ENCODE data around the gene CACHD1. TPM values are rescaled to one million over a fixed set of nuclear protein-coding genes. Genes with fewer than 3 reads are reported as not detected.

Gene CACHD1
- polyA plus RNA-seq, 1 donor: 13.0 TPM

DNA sequence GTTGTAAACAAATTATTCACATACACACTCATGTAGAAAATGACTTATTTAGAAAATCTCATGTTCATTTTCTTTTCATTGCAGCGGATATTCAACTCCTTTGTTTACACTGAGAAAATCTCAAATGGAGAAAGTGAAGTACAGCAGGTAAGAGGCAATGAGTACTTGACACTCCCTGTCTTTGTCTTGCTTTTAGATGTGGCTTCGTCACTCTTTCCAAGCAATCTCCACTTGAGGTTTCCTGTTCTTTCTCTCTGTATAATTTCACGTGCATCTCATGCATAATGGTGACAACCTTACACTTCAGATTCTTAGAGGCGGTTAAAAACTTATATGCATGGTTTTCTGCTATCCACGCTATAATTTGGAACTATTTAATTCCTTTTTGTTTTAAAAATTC, 80.6 kb downstream of the CACHD1 start:
- no peak for DNase-seq

DNA sequence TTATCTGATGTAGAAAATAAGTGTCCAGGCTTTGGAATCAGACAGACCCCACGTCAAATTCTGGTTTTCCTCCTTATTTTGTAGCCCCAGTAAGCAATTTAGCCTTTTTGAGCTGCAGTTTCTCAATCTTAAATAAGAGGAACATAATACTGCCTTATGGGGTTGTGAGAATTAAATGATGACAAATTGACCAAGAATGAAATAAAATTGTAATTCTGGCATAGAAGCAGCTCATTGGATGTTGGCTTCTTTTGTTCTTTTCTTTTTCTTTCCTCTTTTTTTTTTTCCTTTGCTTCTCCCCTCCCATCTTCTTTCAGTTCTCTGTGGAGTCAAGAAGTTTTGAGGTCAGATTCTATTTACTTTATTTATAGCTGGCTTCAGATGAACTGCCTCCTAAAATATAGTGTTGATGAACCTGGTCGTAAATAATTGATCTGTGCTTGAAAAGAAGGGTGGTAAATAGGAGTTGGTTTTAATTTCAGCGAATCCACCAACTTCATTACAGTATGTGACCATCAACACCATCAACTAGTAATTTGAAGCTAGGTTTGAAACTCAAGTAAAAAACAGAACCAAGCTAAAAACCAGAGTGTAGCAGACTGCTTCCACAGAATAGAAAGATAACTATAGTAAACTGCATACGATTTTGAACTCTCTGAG, 81.1 kb downstream of the CACHD1 start:
- DNase-seq: no peak

DNA sequence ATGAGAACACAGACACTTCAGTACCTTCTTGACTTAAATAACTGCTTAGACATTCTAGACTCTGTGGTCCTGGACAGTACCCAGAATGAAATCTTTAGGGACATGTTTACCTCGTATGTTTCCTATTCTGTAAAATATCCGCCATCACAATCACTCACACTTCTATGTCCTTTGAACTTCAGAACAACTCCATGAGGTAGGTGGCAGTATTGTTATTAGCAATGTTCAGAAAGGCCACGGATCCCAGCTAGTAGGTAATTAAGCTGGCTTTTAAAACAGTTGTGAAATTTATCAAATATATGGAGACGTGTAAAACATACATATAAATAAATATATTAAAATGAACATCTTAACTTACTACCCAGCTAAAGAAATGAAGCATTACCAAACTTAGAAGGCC, 83.4 kb downstream of the CACHD1 start:
- no peak for DNase-seq

DNA sequence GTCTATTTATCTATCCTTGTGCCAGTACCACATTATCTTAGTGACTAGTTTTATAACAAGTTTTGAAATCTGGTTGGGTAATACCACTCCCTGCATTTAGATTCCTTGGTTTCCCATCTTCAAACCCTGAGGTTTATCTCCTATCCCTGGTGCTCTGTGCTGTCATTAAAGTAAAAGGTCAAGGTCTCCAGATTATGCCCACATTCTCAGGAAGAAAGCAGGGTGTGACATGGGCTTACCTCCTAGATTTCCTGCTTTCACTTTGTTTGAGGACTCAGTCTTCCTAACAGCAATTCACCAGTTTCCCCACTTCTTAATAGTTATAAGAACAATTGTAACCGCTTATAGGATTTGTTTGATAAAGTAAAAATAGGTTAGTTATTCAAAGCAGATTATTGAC, 86.0 kb downstream of the CACHD1 start:
- DNase-seq: no peak

DNA sequence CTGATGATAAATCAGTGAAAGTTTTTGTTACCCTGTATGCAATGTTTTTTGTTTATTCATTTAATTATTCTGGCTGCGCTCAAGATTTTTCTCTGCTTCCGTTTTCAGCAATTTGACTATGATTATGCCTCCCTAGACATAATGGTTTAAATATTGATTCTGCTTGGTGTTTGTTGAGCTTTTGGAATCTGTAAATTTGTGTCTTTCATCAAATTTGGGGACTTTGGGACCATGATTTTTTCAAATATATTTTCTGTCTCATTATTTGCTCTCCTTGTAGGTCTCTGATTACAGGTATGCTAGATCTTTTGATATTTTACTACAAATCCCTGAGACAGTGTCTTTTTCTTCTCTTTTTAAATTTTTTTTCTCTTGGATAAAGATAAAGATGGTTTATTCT, 92.1 kb downstream of the CACHD1 start:
- DNase-seq: no peak

DNA sequence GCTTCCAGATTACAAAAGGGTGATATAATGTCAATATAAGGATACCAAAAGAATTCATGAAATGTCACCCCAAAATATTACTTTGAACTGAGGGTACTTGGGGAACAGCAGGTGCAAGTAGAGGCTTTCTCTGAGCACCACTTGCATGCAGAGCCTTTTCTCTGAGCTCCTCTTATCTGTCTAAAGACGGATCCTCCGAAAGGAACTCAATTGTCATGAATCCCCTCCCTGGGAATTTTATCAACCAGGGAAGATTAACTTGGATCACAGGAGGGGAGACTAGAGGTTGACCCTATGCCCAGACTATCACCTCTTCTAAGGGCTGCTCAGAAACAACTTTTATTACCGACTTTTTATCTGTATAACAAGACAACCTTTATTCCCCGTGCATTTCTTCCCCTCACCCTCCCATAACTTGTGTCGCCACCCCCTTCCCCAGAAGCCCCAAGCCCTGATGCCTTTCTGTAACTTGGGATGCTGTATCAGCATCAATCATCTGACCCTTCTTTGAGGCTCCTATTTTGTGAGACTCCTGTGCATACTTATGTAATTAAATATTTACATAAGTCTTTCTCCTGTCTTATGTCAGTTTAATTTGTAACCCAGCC, 94.1 kb downstream of the CACHD1 start:
- DNase-seq: no peak

DNA sequence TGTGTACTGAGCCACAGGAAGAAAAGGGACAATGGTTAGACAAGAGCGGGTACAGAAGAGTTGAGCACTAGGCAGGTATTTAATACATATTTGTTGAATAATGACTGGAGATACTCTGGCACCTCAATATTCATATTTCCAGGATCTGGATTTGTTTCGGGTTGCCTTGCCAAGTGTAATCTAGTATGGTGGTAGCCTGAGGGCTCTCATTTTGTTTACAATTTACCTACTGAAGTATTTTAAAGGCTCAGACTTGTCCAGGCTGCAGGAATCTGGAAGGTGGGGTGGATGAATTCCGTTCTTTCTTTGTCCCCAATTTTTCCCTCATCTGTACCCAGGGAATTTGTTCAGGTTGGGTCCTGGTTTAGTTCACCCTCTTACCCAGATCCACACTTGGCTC, 95.0 kb downstream of the CACHD1 start:
- no peak for DNase-seq

DNA sequence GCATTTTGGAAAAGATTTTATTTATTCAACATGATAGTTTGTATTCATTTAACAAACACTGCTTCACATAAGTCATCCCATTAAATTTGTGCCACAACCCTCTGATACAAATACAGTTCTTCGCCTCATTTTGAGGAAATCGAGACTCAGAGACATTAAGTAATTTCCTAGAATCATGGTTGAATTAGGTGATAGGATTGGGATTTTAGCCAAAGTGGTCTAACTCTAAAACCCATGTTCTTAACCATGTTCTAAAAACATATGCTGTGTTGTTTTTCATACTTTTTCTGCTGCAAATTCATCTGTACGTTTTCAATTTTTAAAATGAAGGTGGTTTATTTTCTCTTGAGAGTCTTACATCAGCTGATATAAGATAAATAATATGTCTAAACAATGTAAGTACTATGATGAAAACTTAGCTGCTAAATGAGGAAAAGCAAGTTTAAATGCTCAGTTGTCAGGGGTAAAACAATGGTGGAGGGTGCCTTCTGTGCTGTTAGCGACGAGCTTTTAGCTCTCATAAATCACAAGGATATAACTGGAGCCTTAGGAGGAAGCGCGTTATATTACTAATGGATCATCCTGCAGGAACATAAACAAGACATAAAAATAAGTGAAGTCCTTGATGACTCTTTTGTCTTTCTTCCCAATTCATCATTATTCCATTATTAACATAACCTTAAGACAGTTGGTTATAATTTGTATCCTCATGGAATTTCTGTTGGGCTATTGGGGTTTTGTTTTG, 97.7 kb downstream of the CACHD1 start:
- DNase-seq: no peak

DNA sequence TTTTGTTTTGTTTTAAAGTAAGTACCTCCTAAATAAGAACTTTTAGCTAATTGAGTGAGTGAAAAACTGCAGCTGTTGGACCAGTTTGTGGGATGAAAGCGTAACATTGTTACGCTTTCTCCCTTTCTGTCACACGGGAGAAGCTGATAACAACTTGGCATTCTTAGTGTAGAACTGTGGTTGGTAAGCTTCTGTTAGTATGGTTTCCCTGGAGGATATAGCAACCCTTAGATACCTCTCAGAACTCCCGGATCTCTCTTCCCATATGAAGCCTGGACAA, 98.2 kb downstream of the CACHD1 start:
- DNase-seq: no peak

DNA sequence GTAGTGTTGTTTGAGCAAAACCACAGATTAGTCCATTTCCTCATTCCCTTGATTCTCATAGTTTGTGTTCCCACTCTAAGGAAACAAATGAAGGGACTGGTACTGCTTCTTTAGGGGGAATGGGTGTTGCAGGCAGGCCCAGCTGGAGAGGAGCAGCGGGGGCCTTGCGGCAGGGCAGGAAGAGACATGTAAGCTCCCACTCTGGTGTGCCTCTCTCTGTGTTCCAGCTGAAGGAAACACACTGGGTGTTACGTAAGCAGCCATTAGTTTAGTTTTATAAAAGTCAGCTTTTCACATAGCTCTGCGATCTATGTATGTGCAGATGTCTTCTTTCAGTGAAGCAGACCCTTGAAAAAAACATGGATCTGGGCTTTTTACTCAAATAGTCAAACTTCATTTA, 99.5 kb downstream of the CACHD1 start:
- no peak for DNase-seq

DNA sequence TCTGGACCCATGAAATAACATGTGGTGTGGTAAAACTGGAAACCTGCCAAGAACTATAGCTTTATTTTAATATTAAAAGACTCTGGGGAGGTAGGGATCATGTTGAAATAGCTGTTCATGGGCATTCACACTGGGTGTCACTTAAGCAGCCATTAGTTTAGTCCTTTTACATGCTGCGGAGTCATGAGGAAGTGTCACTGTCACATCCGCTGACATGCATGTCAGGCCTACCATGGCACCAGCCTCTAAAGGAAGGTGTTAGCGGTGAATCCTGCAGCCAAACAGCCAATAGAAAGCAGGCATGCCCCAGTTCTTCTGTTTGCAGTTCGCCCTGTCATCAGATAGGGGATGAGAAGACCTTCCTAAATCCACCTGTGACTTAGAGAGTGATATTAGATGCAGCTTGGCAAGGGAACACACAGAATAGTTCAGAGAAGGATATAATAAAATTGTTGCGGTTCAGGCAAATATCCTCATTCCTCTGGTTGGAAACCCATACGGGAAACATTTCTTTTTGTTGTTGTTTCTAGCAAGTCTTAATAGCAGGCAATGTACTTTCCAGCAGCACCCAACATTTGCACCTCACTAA, 100.4 kb downstream of the CACHD1 start:
- no peak for DNase-seq

DNA sequence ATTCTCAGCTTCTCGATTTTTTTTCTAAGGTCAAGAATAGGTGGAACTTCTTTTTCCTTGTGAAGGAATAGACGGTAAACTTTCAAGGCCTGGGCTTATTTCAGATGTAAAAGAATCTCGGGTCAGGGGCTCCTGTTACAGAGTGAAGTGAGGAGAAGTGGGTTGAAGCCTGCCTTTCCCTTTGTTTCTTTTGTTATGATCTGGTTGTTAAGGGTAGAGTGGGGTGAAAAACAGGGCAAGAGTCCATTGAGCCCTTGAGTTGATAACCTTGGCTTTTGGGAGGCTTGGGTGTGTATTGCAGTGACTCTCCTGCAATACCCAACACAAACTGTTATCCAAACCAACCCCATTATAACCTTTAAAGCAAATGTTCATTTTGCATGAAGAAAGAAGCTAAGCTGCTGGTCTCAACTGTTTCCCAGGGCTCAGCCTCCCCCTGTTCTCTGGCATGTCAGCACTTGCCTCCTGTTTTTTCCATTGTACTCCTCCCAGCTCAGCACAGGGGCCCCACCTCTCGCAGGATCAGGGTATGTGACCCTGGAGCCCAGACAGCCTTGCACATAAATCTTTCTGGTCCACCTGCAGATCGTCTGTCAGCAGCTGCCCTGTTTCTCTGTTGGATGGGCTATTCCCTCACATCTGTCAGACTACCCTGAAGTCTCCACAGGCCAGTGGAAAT, 102.4 kb downstream of the CACHD1 start:
- DNase-seq: no peak

DNA sequence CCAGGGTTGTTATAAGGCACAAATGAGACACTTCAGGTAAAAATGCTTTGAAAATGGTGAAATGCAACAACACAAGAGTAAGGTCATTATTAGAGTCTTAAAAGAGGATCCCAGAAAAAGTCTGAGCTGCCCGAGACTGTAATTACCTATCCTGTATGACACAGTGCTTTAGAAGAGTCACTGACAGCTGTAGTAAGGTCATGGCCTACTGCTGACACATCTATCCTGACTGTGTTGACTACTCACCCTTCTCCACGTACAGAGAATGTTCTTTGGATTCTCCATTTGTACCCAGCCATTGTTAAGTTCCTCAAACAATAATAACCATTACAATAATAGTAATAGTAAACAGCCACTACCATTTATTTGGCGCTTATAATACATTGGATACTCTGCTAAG, 104.4 kb downstream of the CACHD1 start:
- no peak for DNase-seq

DNA sequence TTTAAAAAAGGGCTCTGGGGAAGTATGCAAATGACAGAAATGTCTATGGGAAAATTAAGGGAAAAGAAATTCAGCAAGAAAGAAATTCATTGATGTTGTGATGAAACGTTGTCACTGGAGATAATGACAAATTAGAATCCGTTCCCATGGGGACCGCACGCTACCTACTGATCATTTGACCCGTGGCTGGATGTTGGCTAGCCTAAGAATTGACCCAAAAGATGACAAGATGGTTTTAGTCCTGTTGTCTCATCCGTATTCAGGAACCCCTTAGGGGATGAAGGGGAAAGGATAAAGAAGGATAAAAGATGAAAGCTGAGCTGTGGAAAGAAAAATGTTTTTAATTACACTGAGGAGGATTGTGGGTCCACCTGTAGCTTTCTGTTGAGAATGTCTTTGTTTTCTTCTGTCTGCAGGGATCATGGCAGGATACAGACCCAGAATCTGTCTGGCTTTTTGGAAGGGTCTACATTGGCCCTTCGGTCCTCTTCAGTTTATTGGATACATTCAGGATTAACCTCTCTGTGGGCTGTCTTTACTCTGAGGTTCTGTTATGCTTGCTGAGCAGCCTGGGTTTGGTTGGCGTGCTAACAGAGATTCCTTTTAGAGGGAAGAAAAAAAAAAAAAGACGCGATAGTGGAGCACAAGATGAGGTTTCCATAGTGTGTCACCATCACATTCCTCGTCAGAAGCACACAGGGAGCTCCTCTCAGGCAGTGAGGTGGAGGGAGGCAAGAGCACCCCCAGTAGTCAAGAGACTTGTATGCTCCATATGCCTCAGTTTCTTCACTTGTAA, 106.2 kb downstream of the CACHD1 start:
- DNase-seq: no peak

DNA sequence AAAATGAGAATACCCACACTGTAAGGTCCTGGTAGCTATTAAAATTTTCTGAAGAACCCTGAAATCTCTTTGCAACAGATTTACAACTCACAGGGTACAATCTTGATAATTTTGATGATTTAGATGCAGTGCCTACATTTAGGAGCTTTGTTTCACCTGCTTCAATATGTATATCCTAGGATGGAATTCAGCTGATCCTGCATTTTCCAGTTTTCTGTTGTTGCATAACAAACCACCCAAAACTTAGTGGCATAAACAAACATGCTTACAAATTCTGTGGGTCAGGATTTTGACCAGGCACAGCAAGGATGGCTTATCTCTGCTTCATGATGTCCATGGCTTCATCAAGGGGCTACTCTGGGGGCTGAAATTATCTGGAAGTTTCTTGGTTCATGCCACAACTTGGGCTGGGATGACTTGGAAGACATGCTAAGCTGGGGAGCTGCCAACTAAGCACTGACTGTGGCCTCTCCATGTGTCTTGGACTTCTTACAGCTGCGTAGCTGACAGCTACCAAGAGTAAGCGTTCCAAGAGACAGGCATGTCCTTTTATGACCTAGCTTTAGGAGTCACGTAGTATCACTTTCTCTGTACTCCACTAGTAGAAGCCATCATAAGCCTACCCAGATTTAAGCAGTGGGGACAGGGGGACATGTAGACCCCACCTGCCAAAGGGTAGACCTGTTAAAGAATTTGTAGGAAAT, 108.5 kb downstream of the CACHD1 start:
- no peak for DNase-seq

DNA sequence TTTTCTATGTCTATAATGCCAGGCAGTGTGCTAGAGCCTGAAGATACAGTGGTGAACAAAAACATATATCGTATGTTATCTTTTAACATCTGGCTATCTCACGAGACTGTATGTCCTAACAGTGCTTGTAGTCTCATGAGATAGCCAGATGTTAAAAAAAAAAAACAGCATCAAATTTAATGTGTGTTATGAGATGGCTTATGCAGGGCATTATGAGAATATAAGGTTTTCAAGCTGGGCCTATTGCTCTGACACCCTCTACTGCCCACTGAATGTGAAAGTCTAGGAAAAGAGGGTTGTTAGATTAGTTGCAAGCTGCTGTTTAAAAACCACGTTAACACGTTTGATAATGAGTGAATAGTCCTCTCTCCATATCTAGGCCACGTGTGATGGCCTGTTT, 109.8 kb downstream of the CACHD1 start:
- DNase-seq: no peak

DNA sequence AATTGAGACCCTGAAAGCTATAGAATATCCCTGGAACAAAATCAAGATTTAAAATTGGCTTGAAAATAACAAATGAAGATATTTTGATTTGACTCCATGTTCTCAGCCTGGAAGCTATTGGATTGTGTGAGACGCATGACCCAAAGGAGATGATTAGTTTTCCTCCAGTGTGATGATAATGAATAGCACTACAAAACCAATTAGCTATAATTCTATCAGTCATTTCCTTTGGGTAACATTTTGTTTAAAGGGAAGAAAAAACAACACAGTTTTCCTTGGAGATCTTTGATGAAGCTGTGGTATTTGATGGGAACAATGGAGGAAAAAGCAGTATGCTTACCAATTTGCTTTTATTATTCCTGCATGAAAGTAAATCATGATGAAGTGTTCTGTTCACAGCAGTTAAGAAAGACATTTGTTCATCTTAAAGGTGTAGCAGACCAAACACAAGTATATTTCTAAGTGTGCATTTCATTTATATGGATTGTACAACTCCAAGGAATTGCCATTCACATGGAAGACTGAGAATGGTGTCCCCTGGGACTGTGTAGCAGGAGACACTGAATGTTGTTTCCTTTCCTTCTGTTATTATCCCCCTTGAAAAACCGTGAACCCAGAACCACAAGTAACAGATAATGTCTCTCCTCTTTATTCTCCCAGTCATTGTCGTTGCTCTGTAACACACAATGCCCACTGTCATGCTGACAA, 111.4 kb downstream of the CACHD1 start:
- DNase-seq: no peak

DNA sequence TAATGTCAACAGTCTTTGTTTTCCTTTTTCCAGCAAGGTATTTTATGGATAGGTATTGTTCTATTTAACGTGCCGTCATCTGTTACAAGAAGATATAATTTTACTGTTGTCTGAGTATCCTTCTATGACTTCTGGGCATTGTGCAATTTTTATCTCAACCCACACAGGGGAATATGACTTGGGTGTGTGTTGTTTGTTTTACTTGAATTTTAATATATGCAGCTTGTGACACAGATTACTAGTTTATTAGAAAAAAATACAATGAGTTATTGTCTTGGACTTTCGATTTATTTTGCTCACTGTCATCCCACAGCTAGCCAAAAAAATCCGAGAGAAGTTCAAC, 111.9 kb downstream of the CACHD1 start:
- no peak for DNase-seq

DNA sequence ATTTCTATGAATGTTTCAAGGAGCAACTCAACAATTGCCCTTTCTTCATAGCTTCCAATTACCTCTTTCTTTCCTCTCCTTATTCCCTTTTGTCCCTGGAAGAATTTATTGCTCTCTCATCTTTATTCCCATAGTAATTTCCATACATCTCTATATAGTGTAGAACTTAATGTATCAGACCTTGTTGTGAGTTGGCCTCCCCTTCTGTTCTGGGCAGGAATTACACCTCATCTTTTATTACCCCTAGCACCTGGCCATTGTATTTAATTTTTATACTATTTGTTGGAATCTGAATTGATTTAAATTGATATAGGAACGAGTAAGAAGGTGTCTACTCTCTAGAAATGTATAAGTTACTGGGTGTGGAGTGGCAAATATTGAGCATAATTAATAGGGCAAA, 114.5 kb downstream of the CACHD1 start:
- DNase-seq: no peak

DNA sequence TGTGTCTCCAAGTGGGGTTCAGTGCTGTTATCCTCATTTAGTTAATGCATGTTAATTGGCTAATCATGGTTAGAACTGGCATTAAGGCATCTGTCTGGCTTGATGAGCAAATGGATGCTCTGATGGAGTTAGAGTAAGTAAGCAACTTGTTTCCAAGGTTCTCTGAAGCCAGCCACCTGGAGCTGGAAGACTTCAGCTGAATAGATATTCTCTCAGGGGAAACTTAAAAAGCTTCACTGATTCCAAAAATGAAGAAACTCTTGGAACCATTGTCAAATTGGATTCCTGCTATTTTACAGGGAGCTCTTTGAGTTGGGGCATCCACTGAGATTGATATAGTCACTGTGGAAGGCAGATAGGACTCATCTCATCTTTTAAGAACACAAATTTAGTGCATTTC, 118.9 kb downstream of the CACHD1 start:
- DNase-seq: no peak

DNA sequence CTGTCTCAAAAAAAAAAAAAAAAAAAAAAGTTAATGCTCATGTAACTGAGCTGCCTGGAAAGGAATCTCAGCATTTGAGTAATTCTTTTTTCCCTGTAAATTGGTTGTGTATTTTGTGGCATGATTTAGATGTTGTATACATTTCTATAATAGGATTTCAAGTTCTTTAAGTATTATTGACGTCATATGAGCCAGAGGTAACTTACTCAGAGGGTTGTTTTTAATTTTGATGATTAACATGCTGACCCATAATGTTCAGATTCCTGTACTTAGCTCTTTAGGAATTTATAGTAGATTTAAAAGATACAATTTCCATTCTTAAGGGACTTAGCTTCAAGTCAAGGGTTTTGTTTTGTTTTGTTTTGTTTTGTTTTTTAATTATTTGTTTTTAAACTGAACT, 120.4 kb downstream of the CACHD1 start:
- DNase-seq: no peak
